Measurements from ENCODE around the gene DLGAP1.

DLGAP1 gene

GRCh38 chr18:3789525-3789924 lies 665.6 kb downstream of the DLGAP1 start:
- ChIA-PET CTCF (interaction anchor here (0.9 to 3.5 kb wide), 3 partner anchors 15 to 81 kb away, joined by 3 to 21 read pairs (median 3); no protein-coding TSS in a partner anchor), POLR2A (no interaction called here)
- Histone ChIP-seq H3K4me3 (ENCODE audit: low read depth, low read length) (no peak overlapping the region), H3K36me3 (ENCODE audit: control insufficient read depth in 2 of 2, insufficient read depth in 1 of 2, low read length in 2 of 2) (no peaks in the 10 kb centered on the region), H3K27ac (ENCODE audit: extremely low read depth, low read depth, low read length) (no peak overlapping the region), H3K4me1 (ENCODE audit: control insufficient read depth, insufficient read depth, low read length) (peaks cover 5% of the 10 kb centered on the region), H3K9me3 (ENCODE audit: control insufficient read depth, insufficient read depth, low read depth, low read length) (no peaks in the 10 kb centered on the region)
- TF ChIP-seq ZFHX2 (tag by site-specific recombination; conservative IDR thresholded peaks at IDR 0.05), result no peak
- no peak for TF ChIP-seq ZBTB7A (tag by site-specific recombination; IDR thresholded peaks at IDR 0.05; ENCODE audit: low read depth)
- no peak for TF ChIP-seq ZNF202 (tag by site-specific recombination; IDR thresholded peaks at IDR 0.05; ENCODE audit: borderline replicate concordance)
- TF ChIP-seq ZNF660 (tag by site-specific recombination; IDR thresholded peaks at IDR 0.05), result no peak
- TF ChIP-seq ZNF621 (tag by site-specific recombination; IDR thresholded peaks at IDR 0.05), result no peak

GRCh38 chr18:3784949-3785348 lies 670.2 kb downstream of the DLGAP1 start:
- TF ChIP-seq ZNF560 (tag by site-specific recombination; IDR thresholded peaks at IDR 0.05; ENCODE audit: borderline replicate concordance) (no peak), ZNF175 (tag by site-specific recombination; IDR thresholded peaks at IDR 0.05) (no peak), ZNF19 (tag by site-specific recombination; IDR thresholded peaks at IDR 0.05; ENCODE audit: low read depth) (no peak), ZNF341 (tag by site-specific recombination; IDR thresholded peaks at IDR 0.05; ENCODE audit: low read depth) (no peak), SALL2 (tag by site-specific recombination; IDR thresholded peaks at IDR 0.05; ENCODE audit: borderline replicate concordance) (no peak)
- CTCF ChIA-PET, result no interaction called here
- Histone ChIP-seq H3K9me3 (ENCODE audit: control insufficient read depth, insufficient read depth, low read depth, low read length) (no peaks in the 10 kb centered on the region), H3K27ac (ENCODE audit: extremely low read depth, low read depth, low read length) (no peak overlapping the region), H3K4me3 (ENCODE audit: low read depth, low read length) (no peak overlapping the region), H3K36me3 (ENCODE audit: control insufficient read depth in 2 of 2, insufficient read depth in 1 of 2, low read length in 2 of 2) (no peaks in the 10 kb centered on the region), H3K4me1 (ENCODE audit: control insufficient read depth, insufficient read depth, low read length) (no peaks in the 10 kb centered on the region)
- POLR2A ChIA-PET, result no interaction called here

GRCh38 chr18:3782901-3783300 lies 672.2 kb downstream of the DLGAP1 start:
- H3K4me1 ChIP-seq (ENCODE audit: control insufficient read depth, insufficient read depth, low read length), result no peaks in the 10 kb centered on the region
- H3K27ac ChIP-seq (ENCODE audit: extremely low read depth, low read depth, low read length), result no peak overlapping the region
- no peaks in the 10 kb centered on the region for H3K9me3 ChIP-seq (ENCODE audit: control insufficient read depth, insufficient read depth, low read depth, low read length)
- H3K36me3 ChIP-seq (ENCODE audit: control insufficient read depth in 2 of 2, insufficient read depth in 1 of 2, low read length in 2 of 2), result no peaks in the 10 kb centered on the region
- H3K4me3 ChIP-seq (ENCODE audit: low read depth, low read length), result no peak overlapping the region
- ChIA-PET CTCF (interaction anchor here (0.7 to 5.5 kb wide), 3 partner anchors 12 to 493 kb away, joined by 3 to 25 read pairs (median 3); no protein-coding TSS in a partner anchor), POLR2A (no interaction called here)
- no peak for TF ChIP-seq ZBTB17 (tag by site-specific recombination; IDR thresholded peaks at IDR 0.05)
- TF ChIP-seq TCF7L2 (IDR thresholded peaks at IDR 0.05; ENCODE audit: borderline replicate concordance, low read depth, low read length), result no peak
- TF ChIP-seq ZNF555 (tag by site-specific recombination; conservative IDR thresholded peaks at IDR 0.05), result no peak
- no peak for TF ChIP-seq ZNF26 (tag by site-specific recombination; IDR thresholded peaks at IDR 0.05)
- TF ChIP-seq ZNF221 (tag by site-specific recombination; IDR thresholded peaks at IDR 0.05; ENCODE audit: borderline replicate concordance), result no peak
- TF ChIP-seq ZNF558 (tag by site-specific recombination; IDR thresholded peaks at IDR 0.05), result no peak
- TF ChIP-seq ZNF48 (tag by site-specific recombination; IDR thresholded peaks at IDR 0.05), result no peak
- TF ChIP-seq ZNF354C (tag by site-specific recombination; IDR thresholded peaks at IDR 0.05; ENCODE audit: borderline replicate concordance, low read depth), result no peak

- ChIA-PET POLR2A (no interaction called here), CTCF (interaction anchor here (1.0 to 1.1 kb wide), 2 partner anchors 84 to 92 kb away, joined by 5 to 6 read pairs; no protein-coding TSS in a partner anchor)
- H3K4me3 ChIP-seq (ENCODE audit: low read depth, low read length), result no peak overlapping the region
- no peak overlapping the region for H3K27ac ChIP-seq (ENCODE audit: extremely low read depth, low read depth, low read length)
- no peaks in the 10 kb centered on the region for H3K9me3 ChIP-seq (ENCODE audit: control insufficient read depth, insufficient read depth, low read depth, low read length)
- no peaks in the 10 kb centered on the region for H3K36me3 ChIP-seq (ENCODE audit: control insufficient read depth in 2 of 2, insufficient read depth in 1 of 2, low read length in 2 of 2)
- no peaks in the 10 kb centered on the region for H3K4me1 ChIP-seq (ENCODE audit: control insufficient read depth, insufficient read depth, low read length)
- TF ChIP-seq ZNF521 (tag by site-specific recombination; IDR thresholded peaks at IDR 0.05), result no peak
- no peak for TF ChIP-seq ZNF121 (tag by site-specific recombination; IDR thresholded peaks at IDR 0.05)
- no peak for TF ChIP-seq ZNF777 (tag by site-specific recombination; IDR thresholded peaks at IDR 0.05; ENCODE audit: borderline replicate concordance)
- TF ChIP-seq ZNF140 (tag by site-specific recombination; IDR thresholded peaks at IDR 0.05), result no peak
- no peak for TF ChIP-seq PRDM6 (tag by site-specific recombination; IDR thresholded peaks at IDR 0.05)
- no peak for TF ChIP-seq KLF16 (tag by site-specific recombination; IDR thresholded peaks at IDR 0.05)
Observed at GRCh38 chr18:3777719-3778118, 677.4 kb downstream of the DLGAP1 start.
